SKM-1 treated with dmso at 0.1 percent for 144 hours (cell line): ENCODE results near the gene TEX11.
"Not testable (repeated sequence)": the region's sequence is repeated elsewhere in the genome, so short reads cannot be mapped to it uniquely, and the experiment has no call there.

Experiments used
- DNase-seq: peaks from one replicate; lab custom pipeline; 2025; ENCODE audit not compliant: unreplicated experiment; lab: John Stamatoyannopoulos, UW

The TEX11 gene

DNA sequence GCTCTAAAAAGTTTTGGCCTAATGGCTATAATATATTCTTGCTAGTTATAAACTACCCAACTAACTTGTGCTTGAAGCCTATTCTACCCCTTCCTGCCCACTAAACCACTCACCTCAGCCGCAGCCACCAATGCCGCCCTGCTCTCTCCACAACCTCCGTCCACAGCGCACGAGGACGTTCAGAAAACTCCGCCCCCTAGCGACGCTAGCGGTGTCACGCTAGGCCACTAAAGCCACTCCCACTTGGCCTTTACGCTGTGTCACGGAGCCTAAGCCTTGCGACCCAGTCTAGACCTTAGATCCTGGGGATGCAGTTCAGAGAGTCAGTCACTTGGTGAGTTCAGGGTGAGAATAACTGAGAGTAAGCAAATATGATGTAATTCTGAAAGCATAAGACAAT, at the start of gene TEX11:
TSS of gene TEX11 (minus strand) at position 171 of the 400 bp plus-strand sequence. CDS start 922 bp downstream, outside the sequence.
- no peak for DNase-seq

DNA sequence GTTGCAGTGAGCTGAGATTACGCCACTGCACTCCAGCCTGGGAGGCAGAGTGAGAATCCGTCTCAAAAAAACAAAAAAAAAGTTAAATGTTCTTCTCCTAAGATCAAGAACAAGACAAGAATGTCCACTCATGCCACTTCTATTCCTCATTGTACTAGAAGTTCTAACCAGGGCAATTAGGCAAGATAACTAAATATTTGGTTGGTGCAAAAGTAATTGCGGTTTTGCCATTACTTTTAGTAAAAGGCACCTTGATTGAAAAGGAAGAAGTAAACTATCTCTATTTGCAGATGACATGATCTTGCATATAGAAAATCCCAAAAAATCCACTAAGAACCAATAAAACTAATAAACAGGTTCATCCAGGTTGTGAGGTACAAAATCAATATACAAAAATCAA, 46.4 kb upstream of the TEX11 start:
- no peak for DNase-seq

DNA sequence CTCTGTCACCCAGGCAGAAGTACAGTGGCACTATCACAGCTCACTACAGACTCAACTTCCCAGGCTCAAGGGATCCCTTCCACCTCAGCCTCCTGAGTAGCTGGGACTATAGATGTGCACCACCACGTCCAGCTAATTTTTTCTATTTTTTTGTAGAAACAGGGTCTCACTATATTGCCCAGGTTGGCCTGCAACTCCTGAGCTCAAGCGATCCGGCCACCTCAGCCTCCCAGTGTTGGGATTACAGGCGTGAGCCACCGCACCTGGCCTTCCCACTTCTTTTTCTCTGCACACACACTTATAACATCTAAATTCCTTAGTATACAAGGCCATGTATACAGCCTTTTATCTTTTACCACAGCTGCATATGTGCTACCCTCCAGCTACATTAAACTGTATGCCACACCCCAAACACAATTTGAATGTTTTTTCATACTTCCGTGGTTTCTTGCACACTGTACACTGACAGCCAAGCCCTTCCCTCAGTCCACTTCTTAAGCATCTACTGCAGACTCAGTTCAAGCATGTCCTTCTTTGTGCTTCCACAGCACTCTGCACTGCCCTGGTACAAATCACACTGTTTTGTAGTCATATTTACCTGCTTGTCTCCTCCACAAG, 15.9 kb upstream of the TEX11 start:
- no peak for DNase-seq

DNA sequence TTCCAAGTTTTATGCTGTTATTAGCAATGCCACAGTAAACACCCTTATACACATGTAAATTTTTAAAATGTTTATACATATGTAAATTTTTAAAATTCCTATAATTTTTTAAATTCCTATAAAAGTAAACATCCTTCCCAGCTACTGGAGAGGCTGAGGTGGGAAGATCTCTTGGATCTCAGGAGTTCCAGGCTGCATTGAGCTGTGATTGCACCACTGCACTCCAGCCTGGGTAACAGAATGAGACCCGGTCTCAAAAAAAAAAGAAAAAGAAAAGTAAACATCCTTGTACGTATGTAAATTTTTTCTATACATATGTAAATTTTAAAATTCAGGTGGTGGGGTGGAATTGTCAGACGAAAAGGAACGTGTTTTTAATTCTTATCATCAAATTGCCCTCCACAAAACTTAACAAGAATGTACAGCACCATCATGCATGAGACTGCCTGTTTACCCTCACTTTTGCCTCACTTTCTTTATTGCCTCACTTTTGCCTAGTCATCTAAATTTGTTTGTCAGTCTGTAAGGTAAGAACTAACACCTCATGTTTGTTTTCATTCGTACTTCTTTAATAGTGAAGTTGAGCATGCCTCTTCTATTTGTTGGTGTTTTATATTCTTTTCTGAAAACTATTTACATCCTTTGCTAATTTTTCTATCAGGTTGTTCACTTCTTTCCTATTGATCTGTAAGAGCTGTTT, 14.4 kb upstream of the TEX11 start:
- DNase-seq, result no peak

DNA sequence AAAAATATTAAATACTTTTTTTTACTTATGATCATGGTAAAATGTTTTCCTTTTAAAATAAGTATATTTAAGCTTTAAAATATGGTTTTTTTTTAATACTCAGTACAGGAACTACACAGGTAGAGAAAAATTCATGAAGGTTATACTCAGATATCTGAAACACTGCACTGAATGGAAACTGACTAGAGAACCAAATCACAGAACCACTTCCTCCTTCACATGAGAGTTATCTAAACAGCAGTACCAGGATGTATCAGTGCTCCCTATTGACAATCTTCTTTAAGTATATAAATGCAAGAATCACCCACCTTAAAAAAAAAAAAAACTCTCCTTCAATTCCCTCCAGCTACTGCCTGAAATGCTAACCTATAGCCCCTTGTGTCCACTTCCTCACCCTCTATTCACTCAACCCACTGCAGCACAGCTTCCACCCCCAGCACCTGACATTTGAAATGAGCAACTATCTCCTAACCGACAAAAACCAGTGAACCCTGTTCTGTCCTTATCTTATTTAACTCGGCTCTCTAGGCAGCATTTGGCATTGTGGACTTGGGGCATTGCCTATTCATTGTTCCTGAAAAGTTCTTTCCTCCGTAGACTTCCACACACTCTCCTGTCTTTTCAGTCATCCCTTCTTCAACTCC, 13.3 kb upstream of the TEX11 start:
- DNase-seq, result no peak

DNA sequence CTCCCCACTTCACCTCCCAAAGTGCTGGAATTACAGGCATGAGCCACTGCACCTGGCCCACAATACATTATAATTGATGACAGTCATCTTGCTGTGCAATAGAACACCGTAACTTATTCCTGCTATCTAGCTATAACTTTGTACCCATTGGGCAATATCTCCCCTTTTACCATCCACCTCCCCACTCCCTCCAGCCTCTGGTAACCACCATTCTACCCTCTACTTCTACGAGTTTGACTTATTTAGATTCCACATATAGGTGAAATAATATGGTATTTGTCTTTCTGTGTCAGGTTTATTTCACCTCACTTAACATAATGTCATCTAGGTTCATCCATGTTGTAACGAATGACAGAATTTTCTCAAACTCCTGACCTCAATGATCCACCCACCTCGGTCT, 8.2 kb upstream of the TEX11 start:
- no peak for DNase-seq

DNA sequence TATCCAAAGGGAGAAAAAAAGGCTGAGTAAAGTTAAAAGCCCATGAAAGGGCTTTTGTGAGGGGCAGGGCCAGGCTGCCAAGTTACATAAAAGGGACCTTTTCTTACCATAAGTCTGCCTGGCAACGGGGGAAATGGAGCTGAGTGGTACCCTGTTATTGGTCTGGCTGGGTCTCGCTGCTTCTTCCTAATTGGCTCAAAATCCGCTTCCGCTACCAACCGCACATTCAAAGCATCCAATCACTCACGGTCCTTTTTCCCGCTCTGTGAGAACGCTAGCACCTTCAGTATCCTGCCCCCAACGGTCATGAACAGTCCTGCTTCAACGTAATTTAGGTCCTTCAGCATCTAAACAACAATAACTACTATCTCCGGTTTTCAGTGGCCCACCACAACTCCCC, 611 bp downstream of the TEX11 start:
- DNase-seq, result no peak

DNA sequence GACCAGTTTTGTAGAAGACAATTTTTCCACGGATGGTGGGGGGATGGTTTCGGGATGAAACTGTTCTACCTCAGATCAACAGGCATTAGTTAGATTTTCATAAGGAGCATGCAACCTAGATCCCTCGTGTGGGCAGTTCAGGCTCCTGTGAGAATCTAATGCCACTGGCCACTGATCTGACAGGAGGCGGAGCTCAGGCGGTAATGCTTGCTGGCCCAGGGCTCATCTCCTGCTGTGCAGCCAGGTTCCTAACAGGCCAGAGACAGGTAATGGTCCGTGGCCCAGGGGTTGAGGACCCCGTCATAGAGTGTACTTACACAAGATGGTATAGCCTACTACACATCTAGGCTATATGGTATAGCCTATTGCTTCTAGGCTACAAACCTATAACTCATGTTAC, 7.0 kb downstream of the TEX11 start:
- DNase-seq, result no peak

DNA sequence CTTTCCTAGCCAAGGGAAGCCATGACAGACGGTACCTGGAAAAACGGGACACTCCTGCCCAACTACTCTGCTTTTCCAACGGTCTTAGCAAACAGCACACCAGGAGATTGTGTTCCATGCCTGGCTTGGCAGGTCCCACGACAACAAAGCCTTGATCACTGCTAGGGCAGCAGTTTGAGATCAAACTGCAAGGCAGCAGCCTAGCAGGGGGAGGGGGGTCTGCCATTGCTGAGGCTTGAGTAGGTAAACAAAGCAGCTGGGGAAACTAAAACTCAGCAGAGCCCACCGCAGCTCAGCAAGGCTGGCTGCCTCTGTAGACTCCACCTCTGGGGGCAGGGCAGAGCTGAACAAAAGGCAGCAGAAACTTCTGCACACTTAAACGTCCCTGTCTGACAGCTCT, 18.1 kb downstream of the TEX11 start:
- not testable (repeated sequence) for DNase-seq

DNA sequence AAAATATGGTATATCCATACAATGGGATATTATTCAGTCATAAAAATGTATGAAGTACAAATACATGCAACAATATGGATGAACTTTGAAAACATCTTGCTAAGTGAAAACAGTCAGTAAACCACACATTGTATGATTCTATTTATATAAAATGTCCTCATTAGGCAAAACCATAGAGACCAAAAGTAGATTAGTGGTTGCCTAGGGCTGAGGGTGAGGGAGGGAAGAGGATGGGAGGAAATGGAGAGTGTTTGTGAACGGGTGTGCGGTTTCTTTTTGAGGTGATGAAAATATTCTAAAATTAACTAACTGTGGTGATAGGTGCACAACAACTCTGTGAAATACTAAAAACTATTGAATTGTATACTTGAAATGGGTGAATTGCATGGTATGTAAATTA, 29.6 kb downstream of the TEX11 start:
- DNase-seq, result no peak

DNA sequence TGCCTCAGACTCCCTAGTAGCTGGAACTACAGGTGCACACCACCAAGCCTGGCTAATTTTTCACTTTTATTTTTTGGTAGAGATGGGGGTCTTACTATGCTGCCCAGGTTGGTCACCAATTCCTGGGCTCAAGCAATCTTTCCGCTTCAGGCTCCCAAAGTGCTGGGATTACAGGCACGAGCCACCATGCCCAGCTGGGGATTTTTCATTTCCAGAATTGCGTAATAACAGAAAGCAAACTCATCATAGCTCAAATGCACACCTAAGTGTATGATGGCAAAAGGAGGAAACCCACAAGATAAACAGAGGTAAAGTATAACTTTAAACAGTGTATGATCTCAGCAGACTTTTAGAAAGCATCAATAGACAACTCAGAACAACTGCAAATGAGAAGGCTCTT, 56.2 kb downstream of the TEX11 start:
- DNase-seq, result no peak

DNA sequence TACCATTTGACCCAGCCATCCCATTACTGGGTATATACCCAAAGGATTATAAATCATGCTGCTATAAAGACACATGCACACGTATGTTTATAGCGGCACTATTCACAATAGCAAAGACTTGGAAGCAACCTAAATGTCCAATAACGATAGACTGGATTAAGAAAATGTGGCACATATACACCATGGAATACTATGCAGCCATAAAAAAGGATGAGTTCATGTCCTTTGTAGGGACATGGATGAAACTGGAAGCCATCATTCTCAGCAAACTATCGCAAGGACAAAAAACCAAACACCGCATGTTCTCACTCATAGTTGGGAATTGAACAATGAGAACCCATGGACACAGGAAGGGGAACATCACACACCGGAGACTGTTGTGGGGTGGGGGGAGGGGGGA, 64.4 kb downstream of the TEX11 start:
- not testable (repeated sequence) for DNase-seq

DNA sequence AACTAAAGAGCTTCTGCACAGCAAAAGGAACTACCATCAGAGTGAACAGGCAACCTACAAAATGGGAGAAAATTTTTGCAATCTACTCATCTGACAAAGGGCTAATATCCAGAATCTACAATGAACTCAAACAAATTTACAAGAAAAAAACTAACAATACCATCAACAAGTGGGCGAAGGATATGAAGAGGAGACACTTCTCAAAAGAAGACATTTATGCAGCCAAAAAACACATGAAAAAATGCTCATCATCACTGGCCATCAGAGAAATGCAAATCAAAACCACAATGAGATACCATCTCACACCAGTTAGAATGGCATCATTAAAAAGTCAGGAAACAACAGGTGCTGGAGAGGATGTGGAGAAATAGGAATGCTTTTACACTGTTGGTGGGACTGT, 64.9 kb downstream of the TEX11 start:
- DNase-seq, result not testable (repeated sequence)

DNA sequence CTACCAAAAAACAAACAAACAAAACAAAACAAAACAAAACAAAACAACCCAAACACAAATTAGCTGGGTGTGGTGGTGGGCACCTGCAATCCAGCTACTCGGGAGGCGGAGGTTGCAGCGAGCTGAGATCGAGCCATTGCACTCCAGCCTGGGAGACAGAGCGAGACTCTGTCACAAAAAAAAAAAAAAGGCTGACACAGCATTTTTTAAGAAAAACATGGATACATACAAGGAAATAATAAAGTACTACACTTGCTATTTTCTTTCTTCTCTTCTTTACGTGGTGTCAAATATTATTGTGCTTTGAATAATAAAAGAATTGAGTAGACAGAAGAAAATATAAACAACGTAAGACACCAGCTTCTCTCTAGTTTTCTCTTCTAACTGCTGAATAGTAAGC, 73.9 kb downstream of the TEX11 start:
- no peak for DNase-seq

DNA sequence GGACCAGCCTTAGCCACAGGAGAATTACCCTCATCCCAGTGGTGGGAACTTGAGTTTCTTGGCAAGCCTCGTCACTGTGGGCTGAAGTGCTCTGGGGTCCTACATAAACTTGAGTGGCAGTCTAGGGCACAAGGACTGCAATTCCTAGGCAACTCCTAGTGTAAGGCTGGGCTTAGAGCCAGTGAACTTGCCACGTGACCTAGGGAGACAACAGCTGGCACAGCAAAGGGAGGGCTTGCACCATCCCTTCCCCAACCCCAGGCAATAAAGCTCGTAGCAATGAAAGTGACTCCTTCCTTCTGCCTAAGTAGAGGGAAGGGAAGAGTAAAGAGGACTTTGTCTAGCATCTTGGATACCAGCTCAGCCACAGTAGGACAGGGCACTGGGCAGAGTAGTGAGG, 81.8 kb downstream of the TEX11 start:
- no peak for DNase-seq

DNA sequence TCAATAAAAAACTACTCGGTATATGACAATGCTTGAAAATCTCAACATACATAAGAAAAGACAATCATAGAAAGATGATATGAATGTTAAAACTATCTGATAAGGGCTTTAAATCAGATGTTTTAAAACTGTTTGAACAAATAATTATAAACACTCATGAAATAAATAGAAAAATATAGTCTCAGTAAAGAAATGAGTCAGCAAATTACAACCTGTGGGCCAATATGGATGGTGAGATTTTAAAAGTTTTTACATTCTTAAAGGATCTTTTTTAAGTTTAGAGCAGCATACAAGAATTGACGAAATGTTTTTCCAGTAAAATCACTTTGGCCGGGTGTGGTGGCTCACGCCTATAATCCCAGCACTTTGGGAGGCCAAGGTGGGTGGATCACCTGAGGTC, 83.1 kb downstream of the TEX11 start:
- no peak for DNase-seq

DNA sequence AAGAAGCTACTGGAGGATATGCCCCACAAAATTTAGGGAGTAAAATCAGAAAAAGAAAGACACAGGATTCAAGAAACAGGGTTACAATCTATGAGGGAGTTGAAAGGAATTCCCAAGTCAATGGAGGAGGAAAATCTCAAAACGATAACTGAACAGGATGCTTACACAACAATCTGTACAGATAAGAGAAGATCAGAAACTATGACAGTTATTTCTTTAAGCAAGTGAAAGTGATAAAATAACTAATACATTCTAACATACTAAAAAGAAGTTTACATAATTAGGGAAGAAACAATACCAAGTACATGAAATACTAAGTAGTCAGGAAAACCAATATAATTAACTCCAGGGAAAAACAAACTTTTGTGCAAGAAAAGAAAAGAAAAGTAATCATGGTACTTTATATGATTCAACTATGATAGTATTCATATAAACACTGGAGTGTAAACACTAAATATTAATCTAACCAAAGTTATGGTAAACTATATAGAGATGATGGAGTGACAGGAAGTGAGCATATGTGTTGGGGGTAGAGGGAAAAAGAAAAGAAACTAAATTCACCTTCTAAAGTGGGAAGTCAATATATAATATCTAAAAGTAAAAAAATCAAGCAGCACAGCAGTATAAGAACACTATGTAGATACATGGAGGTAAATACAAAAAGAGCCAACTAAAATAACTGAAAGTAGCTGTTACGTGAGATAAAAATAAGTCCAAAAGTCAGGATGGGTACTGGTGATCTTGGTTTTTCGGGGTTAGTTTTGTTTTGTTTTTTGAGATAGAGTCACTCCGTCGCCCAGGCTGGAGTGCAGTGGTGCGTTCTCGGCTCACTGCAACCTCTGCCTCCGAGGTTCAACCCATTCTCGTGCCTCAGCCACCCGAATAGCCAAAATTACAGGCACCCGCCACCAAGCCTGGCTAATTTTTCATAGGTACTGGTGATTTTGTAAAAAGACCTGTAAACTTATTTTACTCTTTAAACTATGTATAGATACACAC, 99.3 kb downstream of the TEX11 start:
- DNase-seq, result no peak

DNA sequence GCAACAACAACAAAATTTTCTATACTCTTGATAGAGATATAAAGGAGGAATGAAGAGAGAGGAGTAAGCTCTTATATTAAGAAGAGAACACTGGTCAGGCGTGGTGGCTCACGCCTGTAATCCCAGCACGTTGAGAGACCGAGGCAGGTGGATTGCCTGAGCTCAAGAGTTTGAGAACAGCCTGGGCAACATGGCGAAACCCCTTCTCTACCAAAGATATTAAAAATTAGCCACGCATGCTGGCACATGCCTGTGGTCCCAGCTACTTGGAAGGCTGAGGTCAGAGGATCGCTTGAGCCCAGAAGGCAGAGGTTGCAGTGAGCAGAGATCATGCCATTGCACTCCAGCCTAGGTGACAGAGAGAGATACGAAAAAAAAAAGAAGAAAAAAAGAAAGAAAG, 102.4 kb downstream of the TEX11 start:
- DNase-seq, result no peak

DNA sequence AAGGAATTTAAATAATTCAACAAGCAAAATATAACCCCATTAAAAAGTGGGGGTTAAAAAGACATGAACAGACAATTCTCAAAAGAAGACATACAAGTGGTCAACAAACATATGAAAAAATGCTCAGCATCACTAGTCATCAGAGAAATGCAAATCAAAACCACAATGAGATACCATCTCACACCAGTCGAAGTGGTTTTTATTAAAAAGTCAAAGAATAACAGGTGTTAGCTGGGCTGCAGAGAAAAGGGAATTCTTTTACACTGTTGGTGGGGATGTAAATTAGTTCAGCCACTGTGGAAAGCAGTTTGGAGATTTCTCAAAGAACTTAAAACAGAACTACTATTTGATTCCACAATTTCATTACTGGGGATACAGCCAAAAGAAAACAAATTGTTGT, 111.8 kb downstream of the TEX11 start:
- not testable (repeated sequence) for DNase-seq

DNA sequence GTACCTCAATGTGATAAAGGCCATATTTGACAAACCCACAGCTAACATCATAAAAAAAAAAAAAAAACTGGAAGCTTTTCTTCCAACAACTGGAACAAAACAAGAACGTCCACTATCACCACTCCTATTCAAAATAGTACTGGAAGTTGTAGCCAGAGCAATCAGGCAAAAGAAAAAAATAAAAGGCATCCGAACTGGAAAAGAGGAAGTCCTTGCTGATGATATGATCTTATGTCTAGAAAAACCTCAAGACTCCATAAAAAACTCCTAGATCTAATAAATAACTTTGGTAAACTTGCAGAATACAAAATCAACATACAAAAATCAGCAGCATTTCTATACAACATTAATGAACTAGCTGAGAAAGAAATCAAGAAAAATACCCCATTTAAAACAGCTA, 134.3 kb downstream of the TEX11 start:
- no peak for DNase-seq

DNA sequence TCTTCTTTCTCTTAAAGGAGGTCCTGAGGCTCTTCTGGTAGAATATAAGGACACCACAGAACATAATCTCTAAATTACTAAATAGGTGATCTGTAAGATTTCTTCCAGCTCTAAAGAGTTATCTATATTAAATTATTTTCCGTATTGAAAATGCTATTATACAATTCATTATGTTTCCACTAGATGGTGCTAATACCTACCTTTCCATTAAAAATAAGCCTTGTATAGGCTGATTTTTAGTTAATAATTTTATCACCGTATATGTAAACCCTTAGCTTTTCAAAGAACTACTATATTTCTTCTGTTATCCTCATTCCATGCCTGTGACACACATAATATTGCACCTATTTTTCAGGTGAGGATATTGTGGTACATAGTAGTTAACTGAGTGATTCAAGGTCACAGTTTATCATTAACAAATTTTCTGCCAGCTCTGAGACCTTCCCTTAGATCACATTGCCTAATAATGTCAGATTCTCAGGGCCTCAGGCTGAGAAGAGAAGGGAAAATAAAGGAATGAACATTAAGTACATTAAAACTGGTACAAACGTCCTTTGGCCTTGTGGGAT, 138.8 kb downstream of the TEX11 start:
- peak; percentile 4 for DNase-seq
